Neuronal stem cell (in vitro differentiated cells): ENCODE data around the gene USP10.

Source experiments
- DNase-seq: peaks from one replicate; pipeline ENCODE4 v3.0.0-alpha.2; 2013; ENCODE audit warnings: low spot score
- H2AFZ ChIP-seq: one replicate; pipeline ENCODE4 v1.6.1; 2013; ENCODE audit warnings: mild to moderate bottlenecking, low read length, inconsistent platforms
- H2AK5ac ChIP-seq: 2 replicates; pipeline ENCODE4 v1.6.1; 2013; ENCODE audit warnings: low read depth, mild to moderate bottlenecking, inconsistent platforms, low read length, moderate library complexity, mixed read lengths
- H2BK120ac ChIP-seq: 2 replicates; pipeline ENCODE4 v1.6.1; 2013; ENCODE audit warnings: low read depth, mild to moderate bottlenecking, inconsistent platforms, low read length, moderate library complexity, mixed read lengths
- H2BK12ac ChIP-seq: one replicate; pipeline ENCODE4 v1.6.1; 2013; ENCODE audit warnings: low read length, inconsistent platforms
- H2BK15ac ChIP-seq: 2 replicates; pipeline ENCODE4 v1.6.1; 2013; ENCODE audit warnings: mild to moderate bottlenecking, low read length, inconsistent platforms, mixed read lengths
- H2BK5ac ChIP-seq: one replicate; pipeline ENCODE4 v1.6.1; 2013; ENCODE audit warnings: inconsistent platforms, mild to moderate bottlenecking, low read length, moderate library complexity
- H3K14ac ChIP-seq: one replicate; pipeline ENCODE4 v1.6.1; 2013; ENCODE audit warnings: low read length, inconsistent platforms
- H3K18ac ChIP-seq: 2 replicates; pipeline ENCODE4 v1.6.1; 2013; ENCODE audit warnings: low read length, inconsistent platforms
- H3K23ac ChIP-seq: 2 replicates; pipeline ENCODE4 v1.6.1; 2013; ENCODE audit warnings: low read depth, mild to moderate bottlenecking, mixed read lengths, low read length, inconsistent platforms; ENCODE audit not compliant: poor library complexity
- H3K27ac ChIP-seq: replicated peaks from 3 replicates; pipeline ENCODE4 v1.5.1; 2013; ENCODE audit warnings: low read length, inconsistent platforms
- H3K27me3 ChIP-seq, 3 experiments: 2 replicates each; pipeline ENCODE4 v1.6.1; 2013; ENCODE audit warnings: low read length in 3 of 3, mild to moderate bottlenecking in 2 of 3, inconsistent platforms in 1 of 3, low read depth in 1 of 3, mixed read lengths in 1 of 3, moderate library complexity in 1 of 3; ENCODE audit not compliant: control insufficient read depth in 3 of 3, insufficient read depth in 3 of 3
- H3K36me3 ChIP-seq, 2 donors: replicated peaks in 1 of 2; 2 replicates each; pipeline ENCODE4 v1.6.1; 2013; ENCODE audit warnings: low read length in 2 of 2; ENCODE audit not compliant: control insufficient read depth in 2 of 2, insufficient read depth in 2 of 2
- H3K4ac ChIP-seq: 2 replicates; pipeline ENCODE4 v1.6.1; 2013; ENCODE audit warnings: inconsistent platforms, mild to moderate bottlenecking, low read length, moderate library complexity
- H3K4me1 ChIP-seq, 2 donors: 1 replicate in 1 of 2; 2 replicates in 1 of 2; pipeline ENCODE4 v1.6.1; 2013; ENCODE audit warnings: low read length in 2 of 2, low read depth in 1 of 2; ENCODE audit not compliant: control insufficient read depth in 2 of 2, insufficient read depth in 1 of 2
- H3K4me2 ChIP-seq: one replicate; pipeline ENCODE4 v1.6.1; 2013; ENCODE audit warnings: mild to moderate bottlenecking, low read length, inconsistent platforms; ENCODE audit not compliant: insufficient read depth, poor library complexity, severe bottlenecking
- H3K4me3 ChIP-seq, 2 donors: 2 replicates each; pipeline ENCODE4 v1.5.1; 2013; ENCODE audit warnings: low read length in 2 of 2, mild to moderate bottlenecking in 2 of 2, inconsistent platforms in 1 of 2, moderate library complexity in 1 of 2
- H3K79me1 ChIP-seq: one replicate; pipeline ENCODE4 v1.6.1; 2013; ENCODE audit warnings: low read depth, mild to moderate bottlenecking, inconsistent platforms, low read length, moderate library complexity
- H3K9ac ChIP-seq: one replicate; pipeline ENCODE4 v1.6.1; 2013; ENCODE audit warnings: mild to moderate bottlenecking, low read depth, low read length, inconsistent platforms; ENCODE audit not compliant: poor library complexity
- H3K9me3 ChIP-seq, 2 donors: replicated peaks in 1 of 2; 2 replicates each; pipeline versions ENCODE3 to v1.6.1; 2013; ENCODE audit warnings: low read length in 2 of 2, mild to moderate bottlenecking in 2 of 2, inconsistent platforms in 1 of 2, low read depth in 1 of 2, mixed read lengths in 1 of 2, moderate library complexity in 1 of 2; ENCODE audit not compliant: control insufficient read depth in 2 of 2, insufficient read depth in 1 of 2
- H4K8ac ChIP-seq: one replicate; pipeline ENCODE4 v1.6.1; 2013; ENCODE audit warnings: low read depth, mild to moderate bottlenecking, inconsistent platforms, low read length, moderate library complexity
- H4K91ac ChIP-seq: one replicate; pipeline ENCODE4 v1.6.1; 2013; ENCODE audit warnings: low read length, low read depth, mild to moderate bottlenecking, inconsistent platforms; ENCODE audit not compliant: poor library complexity
- WGBS, 2 donors: extraction: QIAGEN DNeasy Blood & Tissue Kit; methylation state at CpG; one replicate each; pipeline ENCODE4 v1.1.7; 2013; ENCODE audit warnings: missing lambda C conversion rate in 2 of 2, mixed read lengths in 1 of 2; ENCODE audit not compliant: insufficient read length in 2 of 2, insufficient replicate concordance in 1 of 2; ENCODE audit errors: extremely low coverage in 2 of 2; 5-methylcytosine and 5-hydroxymethylcytosine counted together

USP10 gene

GRCh38 chr16:84677849-84678248, 22.0 kb upstream of the USP10 start:
- Histone ChIP-seq H2AK5ac (no peak overlapping the region), H3K4me1 (peaks cover 0 to 2% of the 10 kb centered on the region in 2 donors), H3K9me3 (no peaks in the 10 kb centered on the region), H3K9ac (no peak overlapping the region), H3K14ac (no peak overlapping the region), H4K91ac (no peak overlapping the region), H3K27ac (no peak overlapping the region), H2BK15ac (no peak overlapping the region), H4K8ac (no peak overlapping the region), H3K4me3 (no peak overlapping the region), H3K4ac (no peak overlapping the region), H3K4me2 (no peak overlapping the region), H2BK5ac (no peak overlapping the region), H3K36me3 (no peaks in the 10 kb centered on the region), H3K79me1 (no peaks in the 10 kb centered on the region), H2BK12ac (no peak overlapping the region), H2AFZ (peak overlapping the region; percentile 83), H3K18ac (no peak overlapping the region), H3K27me3 (no peaks in the 10 kb centered on the region), H2BK120ac (no peak overlapping the region), H3K23ac (no peak overlapping the region)
- DNase-seq = no peak
- no CpG with 5 or more reads among the region's 10 CpGs for WGBS, 2 donors

DNA sequence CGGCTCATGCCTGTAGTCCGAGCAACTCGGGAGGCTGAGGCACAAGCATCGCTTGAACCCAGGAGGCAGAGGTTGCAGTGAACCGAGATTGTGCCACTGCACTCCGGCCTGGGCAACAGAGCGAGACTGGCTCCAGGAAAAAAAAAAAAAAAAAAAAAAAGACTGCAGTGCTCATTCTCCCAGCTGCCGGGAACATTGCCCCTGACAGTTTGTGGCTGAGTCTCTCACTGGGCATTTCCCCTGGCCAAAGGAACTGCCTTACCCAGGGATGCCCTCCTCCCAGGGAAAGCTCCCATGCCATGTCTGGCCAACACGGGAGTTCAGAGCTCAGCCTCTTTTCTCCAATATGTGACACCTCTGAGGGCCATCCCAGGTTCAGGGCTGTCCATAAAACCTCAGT, 21.3 kb upstream of the USP10 start:
- no CpG with 5 or more reads among the region's 9 CpGs for WGBS, 2 donors
- Histone ChIP-seq H3K27me3 (no peaks in the 10 kb centered on the region), H4K8ac (no peak overlapping the region), H3K14ac (no peak overlapping the region), H4K91ac (no peak overlapping the region), H2BK5ac (no peak overlapping the region), H3K36me3 (no peaks in the 10 kb centered on the region), H3K4me3 (no peak overlapping the region), H3K27ac (no peak overlapping the region), H3K4me1 (peaks cover 0 to 2% of the 10 kb centered on the region in 2 donors), H2BK15ac (no peak overlapping the region), H3K18ac (no peak overlapping the region), H3K4me2 (no peak overlapping the region), H2BK120ac (no peak overlapping the region), H3K4ac (no peak overlapping the region), H2AFZ (no peak overlapping the region), H3K9ac (no peak overlapping the region), H3K23ac (no peak overlapping the region), H3K9me3 (no peaks in the 10 kb centered on the region), H3K79me1 (no peaks in the 10 kb centered on the region), H2AK5ac (no peak overlapping the region), H2BK12ac (no peak overlapping the region)
- no peak for DNase-seq

- Histone ChIP-seq H3K4me3 (no peak overlapping the region), H3K4me1 (peaks cover 3 to 6% of the 10 kb centered on the region in 2 donors), H4K8ac (no peak overlapping the region), H3K9me3 (no peaks in the 10 kb centered on the region), H2BK5ac (no peak overlapping the region), H3K27ac (no peak overlapping the region), H2BK15ac (no peak overlapping the region), H3K27me3 (peaks cover 0 to 5% (median 0%) of the 10 kb centered on the region in 3 experiments), H2BK12ac (no peak overlapping the region), H3K23ac (no peak overlapping the region), H3K18ac (no peak overlapping the region), H4K91ac (no peak overlapping the region), H3K79me1 (no peaks in the 10 kb centered on the region), H3K4ac (no peak overlapping the region), H3K14ac (no peak overlapping the region), H3K4me2 (no peak overlapping the region), H3K36me3 (no peaks in the 10 kb centered on the region), H2BK120ac (no peak overlapping the region), H2AK5ac (no peak overlapping the region), H2AFZ (no peak overlapping the region), H3K9ac (no peak overlapping the region)
- no peak for DNase-seq
- no CpG with 5 or more reads among the region's 10 CpGs for WGBS, 2 donors
These were observed 19.5 kb upstream of the USP10 start for GRCh38 chr16:84680165-84680842.

DNA sequence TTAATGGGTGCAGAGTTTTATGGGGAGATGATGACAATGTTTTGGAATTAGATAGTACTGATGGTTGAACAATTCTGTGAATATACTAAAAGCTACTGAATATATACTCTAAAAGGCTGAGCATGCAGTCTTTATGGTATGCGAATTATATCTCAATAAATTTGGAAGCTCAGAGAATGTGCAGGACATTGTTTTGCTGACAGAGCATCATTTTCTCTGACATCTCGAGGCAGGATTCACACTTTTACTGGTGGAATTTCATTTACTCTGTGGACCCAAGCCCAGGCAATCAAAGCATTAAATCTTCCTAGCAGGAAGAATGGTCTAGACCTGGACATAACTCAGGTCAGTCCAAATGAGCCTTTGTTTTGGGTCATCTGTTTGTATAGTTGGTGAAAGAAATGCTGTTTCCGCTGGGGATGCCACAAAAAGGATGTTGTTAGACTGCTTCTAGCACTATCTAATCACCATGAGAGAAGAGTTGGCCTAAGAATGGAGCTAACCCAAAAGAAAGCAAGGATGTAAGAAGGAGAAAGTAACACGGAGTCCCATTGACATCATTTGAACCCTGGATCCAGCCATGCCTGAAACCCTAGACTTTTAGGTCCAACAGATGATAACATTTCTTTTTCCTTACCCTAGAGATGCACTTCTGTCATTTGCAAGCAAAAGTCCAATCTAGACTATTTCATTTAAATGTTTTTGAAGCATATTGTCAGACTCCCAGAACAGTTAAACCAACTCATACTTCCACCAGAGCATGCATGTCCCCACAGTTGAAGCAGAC, 18.8 kb upstream of the USP10 start:
- no peak for DNase-seq
- Histone ChIP-seq H3K4me3 (no peak overlapping the region), H3K4me2 (no peak overlapping the region), H4K91ac (no peak overlapping the region), H3K27me3 (peaks cover 0 to 5% (median 0%) of the 10 kb centered on the region in 3 experiments), H2AK5ac (no peak overlapping the region), H2BK120ac (no peak overlapping the region), H4K8ac (no peak overlapping the region), H2BK5ac (no peak overlapping the region), H3K36me3 (no peaks in the 10 kb centered on the region), H3K27ac (no peak overlapping the region), H2AFZ (no peak overlapping the region), H3K79me1 (no peaks in the 10 kb centered on the region), H3K23ac (no peak overlapping the region), H2BK15ac (no peak overlapping the region), H3K4me1 (peaks cover 3 to 6% of the 10 kb centered on the region in 2 donors), H2BK12ac (no peak overlapping the region), H3K9me3 (no peaks in the 10 kb centered on the region), H3K14ac (no peak overlapping the region), H3K18ac (no peak overlapping the region), H3K9ac (no peak overlapping the region), H3K4ac (no peak overlapping the region)
- no CpG with 5 or more reads among the region's 4 CpGs for WGBS, 2 donors
